Midbrain (tissue), 1 donor: ENCODE results near the gene SCYL3.
"Not testable (repeated sequence)": the region's sequence is repeated elsewhere in the genome, so short reads cannot be mapped to it uniquely, and the experiment has no call there.

Experiments
- DNase-seq: peaks from one replicate; lab custom pipeline; 2025; lab: John Stamatoyannopoulos, UW

The SCYL3 gene, protein sequence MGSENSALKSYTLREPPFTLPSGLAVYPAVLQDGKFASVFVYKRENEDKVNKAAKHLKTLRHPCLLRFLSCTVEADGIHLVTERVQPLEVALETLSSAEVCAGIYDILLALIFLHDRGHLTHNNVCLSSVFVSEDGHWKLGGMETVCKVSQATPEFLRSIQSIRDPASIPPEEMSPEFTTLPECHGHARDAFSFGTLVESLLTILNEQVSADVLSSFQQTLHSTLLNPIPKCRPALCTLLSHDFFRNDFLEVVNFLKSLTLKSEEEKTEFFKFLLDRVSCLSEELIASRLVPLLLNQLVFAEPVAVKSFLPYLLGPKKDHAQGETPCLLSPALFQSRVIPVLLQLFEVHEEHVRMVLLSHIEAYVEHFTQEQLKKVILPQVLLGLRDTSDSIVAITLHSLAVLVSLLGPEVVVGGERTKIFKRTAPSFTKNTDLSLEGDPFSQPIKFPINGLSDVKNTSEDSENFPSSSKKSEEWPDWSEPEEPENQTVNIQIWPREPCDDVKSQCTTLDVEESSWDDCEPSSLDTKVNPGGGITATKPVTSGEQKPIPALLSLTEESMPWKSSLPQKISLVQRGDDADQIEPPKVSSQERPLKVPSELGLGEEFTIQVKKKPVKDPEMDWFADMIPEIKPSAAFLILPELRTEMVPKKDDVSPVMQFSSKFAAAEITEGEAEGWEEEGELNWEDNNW

DNA sequence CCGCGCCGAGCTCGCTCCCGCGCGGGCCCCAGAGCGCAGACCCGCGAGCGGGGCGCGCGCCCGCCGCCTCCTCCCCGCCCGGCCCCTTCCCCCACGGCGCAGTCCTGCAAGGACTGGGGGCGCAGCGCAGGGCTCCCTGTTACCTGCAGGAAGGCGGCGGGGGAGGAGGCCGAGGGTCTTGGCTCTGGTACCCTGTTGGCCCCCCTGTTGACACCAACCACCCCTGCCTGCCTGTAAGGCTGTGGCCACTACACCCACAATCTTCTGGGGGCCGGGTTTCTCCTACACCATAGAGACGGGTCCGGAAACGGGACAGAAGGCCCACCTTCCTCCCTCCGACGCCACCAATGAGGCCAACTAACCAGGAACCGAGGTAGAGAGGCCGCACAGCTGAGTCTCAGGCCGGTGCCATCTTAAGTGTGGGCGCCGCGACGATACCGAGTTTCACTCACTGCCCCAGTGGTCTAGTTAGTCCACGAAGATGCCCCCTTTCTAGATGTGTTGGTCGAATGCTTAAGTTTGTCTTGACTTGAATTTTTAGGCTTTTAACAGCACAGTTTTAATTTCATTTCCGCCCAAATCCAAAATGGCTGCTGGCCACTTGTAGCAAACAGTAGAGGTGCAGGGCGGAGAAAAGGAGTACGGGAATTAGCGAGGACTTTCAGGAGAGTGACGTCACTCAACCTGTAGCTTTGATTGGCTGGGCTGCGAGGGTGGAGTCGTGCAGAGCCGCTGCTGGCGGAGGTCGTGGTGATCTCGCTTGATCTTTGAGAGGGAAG, at the start of gene SCYL3:
Gene SCYL3 (minus strand): TSS at position 252 of the 779 bp plus-strand sequence. CDS start 5,056 bp downstream, outside the sequence.
- peak; percentile 97 for DNase-seq

DNA sequence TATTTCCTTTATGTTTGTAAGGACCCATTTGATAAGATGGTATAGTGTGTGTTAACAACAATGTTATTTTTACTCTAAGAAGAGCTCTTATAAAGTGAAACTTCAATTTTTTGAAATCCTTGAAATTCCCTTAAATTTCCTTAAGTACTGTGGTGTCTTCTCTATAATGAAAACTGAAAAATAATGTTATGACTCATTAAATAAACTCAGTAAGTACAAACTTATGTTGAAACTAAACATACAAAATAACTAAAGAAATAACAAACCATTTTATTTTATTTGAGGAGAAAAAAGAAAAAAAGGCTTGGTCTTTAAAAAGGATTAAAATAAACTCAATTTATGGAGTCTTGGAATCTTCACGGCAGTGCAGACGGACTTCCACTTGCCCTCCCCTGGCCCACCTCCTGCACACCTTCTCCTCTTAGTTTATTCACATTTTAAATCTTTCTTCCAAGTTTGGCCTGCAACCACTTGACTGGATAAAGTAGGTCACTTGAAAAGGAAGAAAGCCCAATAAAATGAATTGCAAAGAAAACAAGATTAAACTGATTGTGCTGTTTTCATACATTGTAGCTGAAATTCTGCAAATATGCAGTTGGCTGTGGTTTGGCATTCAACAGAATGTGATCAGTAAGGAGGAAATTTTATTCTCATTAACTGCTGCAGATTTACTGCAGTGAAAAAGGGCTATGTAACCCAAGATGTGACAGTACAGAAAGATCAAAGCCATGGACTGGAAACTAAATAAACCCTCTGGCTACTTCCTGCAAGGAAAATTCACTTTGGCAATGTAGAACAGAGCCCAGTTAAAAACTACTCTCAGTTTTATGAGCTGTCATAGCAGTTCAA, 48.5 kb upstream of the SCYL3 start:
- no peak for DNase-seq

DNA sequence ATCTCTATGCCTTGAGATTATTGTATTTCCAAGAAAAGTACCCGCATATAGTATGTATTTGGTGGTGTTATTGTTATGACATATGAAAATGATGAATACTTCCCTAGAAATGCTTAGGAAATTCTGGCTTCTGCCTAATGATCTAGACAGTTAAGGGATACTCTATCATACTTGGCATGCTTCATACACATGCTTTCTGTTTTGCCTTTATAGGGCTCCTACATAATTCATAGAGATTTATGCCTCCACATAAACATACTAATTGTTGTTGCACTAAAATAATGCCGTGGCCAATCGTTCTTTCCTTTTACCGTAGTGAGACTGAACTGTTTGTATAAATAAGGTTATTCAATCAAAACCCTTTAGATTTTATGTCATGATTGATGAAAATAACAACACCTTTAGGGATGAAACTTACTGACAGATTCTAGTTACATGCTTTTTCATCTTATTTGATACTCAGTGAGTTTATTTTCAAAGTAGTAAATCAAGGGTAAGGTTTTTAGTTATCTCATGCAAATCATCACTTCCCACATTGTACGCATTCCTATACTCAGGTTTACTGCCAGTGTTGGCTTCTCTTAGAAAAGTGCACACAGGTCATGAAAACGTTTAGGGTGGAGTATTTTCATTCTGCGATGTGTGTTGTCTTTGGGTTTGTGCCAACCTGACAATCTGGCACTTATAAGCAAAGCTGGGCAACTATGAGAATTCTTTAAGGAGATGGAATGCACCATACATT, 40.5 kb upstream of the SCYL3 start:
- DNase-seq, result no peak

DNA sequence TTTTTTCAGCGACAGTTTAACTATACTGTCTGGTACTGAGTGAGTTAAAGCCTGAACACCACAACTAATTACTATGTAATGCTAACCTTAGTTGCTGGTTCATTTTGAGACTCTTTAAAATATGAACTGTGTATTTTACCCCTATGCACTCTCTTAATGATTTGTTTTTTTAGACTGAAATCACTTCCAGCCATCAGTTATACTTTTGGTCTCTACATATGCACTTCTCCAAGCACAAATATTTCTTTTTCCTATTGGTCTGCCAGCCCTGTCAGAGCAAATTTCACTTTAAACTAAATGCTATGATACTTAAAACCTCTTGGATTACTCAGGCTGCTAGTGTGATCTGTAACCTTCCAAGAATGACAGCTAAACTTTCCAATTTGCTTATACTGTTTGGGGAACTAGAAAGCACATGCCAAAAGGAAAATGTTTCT, 38.1 kb upstream of the SCYL3 start:
- no peak for DNase-seq

DNA sequence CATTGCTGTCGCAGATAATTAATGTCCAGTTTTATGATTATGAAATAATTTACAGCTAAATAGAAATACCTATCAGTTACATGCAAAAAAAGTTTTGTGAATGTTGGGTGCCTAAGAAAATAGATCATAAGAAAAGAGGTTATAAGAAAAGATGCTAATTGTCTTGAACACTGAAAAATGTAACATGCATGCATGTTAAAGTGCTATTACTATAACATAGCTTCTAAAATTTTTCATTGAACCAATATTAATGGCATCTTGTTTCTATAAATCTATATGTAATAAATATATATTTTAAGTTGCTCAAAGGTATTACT, 35.5 kb upstream of the SCYL3 start:
- DNase-seq, result no peak

DNA sequence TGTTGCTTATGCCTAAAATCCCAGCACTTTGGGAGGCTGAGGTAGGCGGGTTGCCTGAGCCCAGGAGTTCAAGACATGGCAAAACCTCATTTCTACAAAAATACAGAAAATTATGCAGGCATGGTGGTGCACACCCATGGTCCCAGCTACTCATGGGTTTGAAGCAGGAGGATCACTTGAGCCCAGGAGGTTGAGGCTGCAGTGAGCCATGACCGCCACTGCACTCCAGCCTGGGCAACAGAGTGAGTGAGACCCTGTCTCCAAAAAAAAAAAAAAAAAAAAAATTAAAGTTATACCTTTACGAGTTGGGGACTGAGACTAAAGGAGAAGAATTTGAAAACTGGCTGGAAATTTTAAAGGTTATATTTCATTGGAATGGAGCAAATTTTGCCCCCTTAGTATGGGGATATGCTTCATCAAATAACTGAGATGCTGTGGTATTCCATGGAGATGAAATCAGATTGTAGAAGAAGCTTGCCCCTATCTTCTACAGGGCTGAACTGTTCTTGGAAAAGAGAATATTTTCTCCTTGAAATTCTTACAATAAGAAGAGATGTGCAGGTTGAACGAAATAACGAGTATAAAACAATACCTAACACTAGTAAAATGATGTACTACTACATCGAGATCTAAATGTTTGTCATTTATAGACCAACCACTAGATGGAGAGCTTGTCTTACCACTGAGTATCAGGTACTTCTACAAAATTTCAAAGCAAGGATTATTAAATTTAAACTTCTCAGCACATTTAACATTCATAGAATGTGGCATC, 34.9 kb upstream of the SCYL3 start:
- peak; percentile 7 for DNase-seq

DNA sequence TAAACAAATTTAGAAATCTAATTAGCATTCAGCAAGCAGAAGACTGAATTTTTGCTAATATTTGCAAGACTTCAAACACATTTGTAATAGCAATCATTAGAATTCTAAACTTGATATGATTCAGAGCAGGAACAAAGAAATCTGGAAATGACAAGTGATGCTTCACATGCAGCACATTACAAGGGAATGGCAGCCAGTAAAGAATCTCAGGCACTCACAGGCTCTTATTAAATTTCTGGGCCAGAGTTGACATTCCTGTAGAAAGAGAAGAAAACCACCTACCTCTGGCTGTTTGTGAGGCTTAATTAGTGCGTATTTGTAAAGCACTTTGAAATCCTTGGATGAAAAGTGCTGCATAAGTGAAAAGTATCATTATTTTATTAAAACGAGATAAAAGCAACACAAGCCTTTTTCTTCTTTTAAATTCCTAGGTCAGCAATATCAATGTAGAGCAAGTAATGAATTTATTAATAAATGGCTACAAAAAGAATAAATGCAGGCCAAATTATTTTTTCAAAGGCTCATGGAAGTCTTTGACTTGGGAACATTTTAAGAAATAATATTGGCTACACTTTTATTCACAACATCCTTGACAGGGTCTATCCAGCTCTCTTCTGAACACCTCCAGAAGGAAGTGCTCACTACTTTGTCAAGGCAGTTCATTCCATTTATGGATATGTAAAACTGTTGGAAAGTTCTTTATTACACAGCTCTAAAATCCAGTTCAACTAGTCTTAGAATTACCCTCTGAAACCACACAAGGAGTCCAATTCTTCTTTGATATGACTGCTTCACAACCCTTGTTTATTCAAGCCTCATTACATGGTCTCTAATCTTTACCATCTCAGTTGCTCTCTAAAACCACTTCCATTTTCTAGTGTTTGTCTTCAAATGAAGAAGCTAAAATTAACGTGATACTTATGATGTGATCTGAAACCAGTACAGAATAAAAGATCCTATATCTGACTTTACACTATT, 32.1 kb upstream of the SCYL3 start:
- no peak for DNase-seq

DNA sequence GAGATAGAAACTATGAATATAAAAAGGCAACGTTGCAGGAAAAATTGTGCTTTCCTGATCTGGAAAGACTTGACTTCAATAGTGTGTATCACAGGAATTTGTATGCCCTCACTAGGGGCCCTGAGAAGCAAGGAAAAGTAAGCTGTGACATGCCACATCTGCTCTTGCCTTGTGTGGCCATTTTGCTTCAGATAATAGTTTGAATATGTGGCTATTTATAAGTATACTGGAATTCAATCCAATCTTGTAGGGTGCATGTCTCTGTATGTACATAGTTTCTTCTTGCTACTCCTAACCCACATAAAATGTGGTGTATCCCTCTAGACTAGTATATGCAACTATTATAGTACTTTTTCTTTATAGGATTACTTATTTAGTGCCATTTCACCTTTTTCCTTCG, 31.1 kb upstream of the SCYL3 start:
- no peak for DNase-seq

DNA sequence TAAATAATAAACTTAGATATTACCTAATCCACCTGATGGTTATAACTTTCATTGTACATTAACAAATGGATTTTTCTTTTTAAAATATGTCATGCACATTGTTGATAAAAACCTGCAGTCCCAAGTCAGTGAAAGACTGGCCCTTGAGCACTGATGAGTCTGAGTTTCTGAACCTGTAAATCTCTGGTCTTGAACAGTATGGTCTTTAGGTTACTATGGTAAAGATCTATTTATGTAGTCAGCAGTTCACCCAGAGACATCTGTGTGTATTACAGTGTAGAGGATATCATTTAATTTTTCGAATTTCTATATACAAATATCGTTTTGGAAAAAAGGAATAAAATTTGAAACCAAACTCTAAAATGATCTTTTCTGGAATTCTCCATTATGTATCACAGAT, 30.4 kb upstream of the SCYL3 start:
- DNase-seq, result no peak

DNA sequence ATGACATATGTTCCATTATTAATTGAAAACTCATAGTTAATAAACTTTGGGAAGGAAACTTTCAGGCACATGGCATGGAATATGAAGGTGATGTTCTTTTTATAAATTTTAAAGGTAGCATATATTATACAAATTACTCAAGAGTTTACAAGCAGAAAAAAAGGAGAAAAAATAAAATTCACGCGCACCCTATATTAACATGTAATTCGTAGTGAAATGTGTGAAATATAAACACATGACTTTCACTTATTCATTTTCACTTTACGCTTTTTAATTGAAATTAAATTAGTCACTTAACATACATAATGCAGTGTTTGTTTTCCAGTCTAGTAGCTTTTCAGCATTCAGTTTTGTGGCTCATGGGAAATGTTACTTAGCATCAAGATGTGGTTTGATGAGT, 27.4 kb upstream of the SCYL3 start:
- DNase-seq, result no peak

DNA sequence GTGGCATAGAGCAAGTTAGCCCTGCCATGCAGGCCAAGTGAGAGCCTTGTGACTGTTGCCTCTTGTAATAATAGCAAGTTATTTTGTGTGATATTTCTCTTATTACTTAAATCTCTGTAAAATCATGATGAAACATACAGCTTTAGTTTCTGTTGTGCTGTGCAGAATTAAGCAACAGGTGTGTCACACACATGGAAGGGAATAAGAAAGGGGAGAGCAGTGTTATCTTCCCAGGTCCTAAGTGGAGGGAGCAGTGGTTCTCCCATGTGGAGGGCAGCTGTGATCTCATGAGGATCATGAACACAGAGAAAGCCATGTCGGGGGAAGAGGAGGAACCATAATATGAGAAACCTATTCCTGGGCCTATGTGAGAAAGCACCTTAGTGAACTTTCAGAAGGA, 25.2 kb upstream of the SCYL3 start:
- DNase-seq, result no peak

DNA sequence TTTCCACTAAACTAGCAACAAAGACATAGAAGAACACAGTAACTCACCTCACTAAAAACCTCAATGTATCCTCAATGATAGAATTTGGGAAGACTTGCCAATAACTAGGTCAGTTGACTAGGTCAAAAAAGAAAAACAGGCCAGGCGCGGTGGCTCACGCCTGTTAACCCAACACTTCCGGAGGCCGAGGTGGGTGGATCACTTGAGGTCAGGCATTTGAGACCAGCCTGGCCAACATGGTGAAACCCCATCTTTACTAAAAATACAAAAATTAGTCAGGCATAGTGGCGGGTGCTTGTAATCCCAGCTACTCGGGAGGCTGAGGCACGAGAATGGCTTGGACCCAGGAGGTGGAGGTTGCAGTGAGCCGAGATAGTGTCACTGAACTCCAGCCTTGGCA, 24.5 kb upstream of the SCYL3 start:
- not testable (repeated sequence) for DNase-seq

DNA sequence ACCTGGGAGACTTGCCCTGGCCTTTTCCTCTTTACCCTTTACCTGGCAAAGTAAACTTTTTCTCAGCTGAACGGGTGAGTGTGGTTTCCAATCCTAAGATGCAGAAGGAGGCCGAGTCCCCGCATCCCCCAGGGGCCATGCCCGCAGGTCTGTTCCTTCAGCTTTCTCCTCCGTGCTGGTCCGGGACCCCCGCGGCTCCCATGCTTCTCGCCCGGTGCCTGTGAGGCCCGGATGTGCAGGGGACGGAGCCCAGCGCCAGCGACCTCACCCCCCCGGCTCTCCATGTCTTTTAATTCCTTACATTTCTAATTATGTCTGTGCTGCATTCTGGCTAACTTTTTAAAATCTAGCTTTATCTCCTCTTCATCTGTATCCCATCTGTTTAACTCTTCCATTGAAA, 21.5 kb upstream of the SCYL3 start:
- DNase-seq, result no peak

DNA sequence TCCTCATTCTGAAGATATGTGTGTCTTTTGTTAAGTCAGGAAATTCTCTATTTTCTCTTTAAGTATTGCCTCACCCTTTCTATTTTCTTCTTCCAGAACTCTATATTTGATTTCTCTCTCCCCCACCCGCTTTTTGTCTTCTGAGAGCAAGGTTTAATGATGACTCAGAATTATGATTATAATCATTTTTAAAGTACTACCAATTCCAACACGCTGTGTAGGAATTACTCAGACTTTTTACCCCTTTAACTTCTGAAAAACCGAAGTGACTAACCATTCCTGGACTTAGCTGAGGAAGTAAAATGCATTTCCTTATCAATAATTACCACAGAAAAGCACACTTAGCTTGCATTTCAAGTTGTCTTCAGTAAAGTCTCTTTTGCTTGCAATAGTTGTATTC, 20.8 kb upstream of the SCYL3 start:
- no peak for DNase-seq

DNA sequence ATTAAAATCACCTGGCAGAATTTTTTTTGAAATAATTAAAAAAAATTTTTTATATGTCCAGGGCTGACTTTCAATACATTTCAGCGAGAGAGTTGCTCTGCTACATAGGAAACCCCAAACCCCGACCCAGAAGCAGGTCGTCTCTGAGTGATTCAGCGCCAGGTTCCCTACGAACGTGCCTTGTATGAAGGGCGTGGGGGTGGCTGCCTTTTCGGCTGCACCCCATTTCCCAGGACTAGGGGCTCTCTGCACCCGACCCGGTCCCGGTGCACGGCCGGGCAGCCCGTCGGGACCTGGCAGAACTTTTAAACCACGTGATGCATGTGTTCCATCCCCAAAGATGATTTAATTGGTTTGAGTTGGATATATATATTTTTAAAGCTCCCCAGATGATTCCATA, 15.8 kb upstream of the SCYL3 start:
- DNase-seq, result no peak

DNA sequence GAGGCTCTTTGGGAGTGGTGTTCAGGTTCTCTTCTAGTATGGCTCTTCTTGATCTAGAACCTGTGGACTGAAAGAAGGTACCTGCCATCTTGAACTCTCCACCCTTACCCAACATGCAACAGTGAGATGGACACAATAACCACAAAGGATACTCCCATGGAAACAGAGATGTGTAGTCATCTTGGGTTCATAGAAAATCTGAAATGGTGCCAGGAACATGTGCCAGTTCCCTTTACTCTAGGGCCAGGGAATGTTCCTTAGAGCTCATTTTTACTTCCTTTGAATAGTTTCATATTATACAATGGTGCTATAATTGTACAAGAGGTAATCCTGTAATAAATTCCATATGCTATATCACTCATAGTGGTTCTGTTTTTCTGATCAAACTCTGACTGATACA, 13.2 kb upstream of the SCYL3 start:
- DNase-seq, result no peak

DNA sequence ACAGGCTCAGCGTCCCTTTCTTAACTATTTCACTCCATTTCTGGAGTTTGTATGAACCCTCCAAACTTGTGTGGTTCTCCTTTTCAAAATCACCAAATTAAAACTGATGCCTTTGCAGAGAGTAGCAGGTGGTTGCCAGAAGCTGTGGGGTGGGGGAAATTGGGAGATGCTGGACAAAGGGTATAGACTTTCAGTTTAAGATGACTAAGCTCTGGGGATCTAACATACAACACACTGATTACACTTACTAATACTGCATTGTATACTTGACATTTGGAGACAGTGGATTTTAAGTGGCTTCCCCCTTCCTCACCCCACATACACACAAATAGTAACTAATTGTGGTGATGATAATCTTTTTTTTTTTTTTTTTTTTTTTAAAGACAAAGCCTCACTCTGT, 11.1 kb upstream of the SCYL3 start:
- no peak for DNase-seq

DNA sequence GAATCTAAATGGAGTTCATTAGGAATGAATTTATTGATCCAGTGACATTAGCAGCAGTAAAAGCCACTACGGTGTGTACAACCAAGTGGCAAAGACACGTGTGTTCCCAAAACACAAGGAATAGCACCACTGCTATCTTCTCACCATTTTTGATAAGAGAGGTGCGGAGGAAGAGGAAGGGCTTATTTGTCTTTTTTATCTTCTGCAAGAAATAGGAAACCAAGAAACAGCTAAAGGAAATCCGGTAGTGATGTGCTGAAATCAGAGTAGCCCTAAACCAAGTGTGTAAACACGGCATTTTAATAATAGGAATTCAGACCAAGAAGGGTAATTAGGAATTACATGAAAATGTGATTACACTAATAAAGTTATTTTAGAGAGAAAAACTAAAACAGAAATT, 9.1 kb upstream of the SCYL3 start:
- no peak for DNase-seq

DNA sequence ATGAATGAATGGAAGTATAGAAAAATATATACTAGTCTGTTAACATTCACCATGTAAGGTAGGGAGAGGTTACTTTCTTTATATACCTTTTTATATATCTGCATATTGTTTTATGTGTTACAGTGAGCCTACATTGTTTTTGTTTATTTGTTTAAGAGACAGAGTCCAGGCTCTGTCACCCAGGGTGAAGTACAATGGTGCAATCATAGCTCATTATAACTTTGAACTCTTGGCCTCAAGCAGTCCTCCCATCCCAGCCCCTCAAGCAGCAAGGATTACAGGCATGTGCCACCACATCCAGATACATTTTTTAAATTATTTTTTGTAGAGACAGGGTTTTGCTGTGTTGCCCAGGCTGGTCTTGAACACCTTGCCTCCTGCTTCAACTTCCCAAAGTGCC, 7.4 kb upstream of the SCYL3 start:
- no peak for DNase-seq
